ENCODE measurements around the gene ZSCAN29. TPM values are rescaled to one million over a fixed set of nuclear protein-coding genes. Genes with fewer than 3 reads are reported as not detected.
A peak's percentile ranks its signal among the peaks of the same experiment; 100 is the strongest.

Gene ZSCAN29
- total RNA-seq, 4 donors from 2014 or later = 17.4 to 34.6 (median 21.5) TPM

DNA sequence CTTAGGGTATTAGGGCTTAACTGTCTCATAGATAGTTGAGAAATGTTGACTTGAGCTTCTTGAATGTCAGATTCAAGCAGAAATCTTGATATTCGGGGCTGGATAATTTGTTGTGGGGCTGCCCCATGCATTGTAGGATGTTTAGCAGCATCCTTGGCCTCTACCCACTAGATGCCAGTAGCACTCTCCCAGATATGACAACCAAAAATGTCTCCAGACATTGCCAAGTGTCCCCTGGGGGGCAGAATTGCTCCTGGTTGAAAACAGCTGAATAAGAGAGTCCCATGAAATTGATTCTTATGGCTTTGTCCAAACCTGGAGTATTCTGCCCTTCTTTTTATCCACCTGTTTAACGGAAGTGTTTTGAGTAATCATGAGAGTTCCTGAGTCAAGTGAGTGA lies 24.5 kb downstream of the ZSCAN29 start:
- Histone ChIP-seq H3K4me3 (no peak overlapping the region), H3K27me3 (no peaks in the 10 kb centered on the region), H3K9me3 (no peaks in the 10 kb centered on the region), H3K27ac (replicated peaks in 1 of 4) (no peak overlapping the region), H3K36me3 (peaks cover 7 to 80% (median 58%) of the 10 kb centered on the region in 4 donors), H3K4me1 (no peaks in the 10 kb centered on the region)
- intact Hi-C loops (cut with DNase I) = no loop called here
- no peak for DNase-seq (ENCODE audit: extremely low spot score)
- no peak for TF ChIP-seq EP300 (IDR thresholded peaks at IDR 0.05)
- WGBS = 92% methylated on average over 2 of the region's 2 CpGs

DNA sequence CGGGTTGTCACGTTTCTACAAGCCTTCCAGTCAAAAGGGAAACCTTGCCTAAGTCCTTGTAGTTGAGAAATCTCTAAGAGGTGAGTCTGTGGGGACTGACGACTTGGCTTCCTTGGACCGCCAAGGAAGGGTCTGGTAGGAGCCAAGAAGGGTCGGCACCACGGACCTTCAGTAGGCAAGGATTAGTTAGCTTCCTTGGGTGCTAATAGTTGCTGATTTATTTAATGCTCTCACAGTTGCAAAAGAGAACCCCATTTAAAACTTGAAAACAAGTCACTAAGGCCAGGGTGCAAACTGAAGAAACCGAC lies 40.1 kb downstream of the ZSCAN29 start:
- 11% methylated on average over 7 of the region's 7 CpGs for WGBS
- intact Hi-C loops (cut with DNase I) = loop anchor here (5.0 kb wide), 1 partner anchor 42 kb away; the partner anchor contains the start of genes TUBGCP4 and ZSCAN29
- no peak for TF ChIP-seq EP300 (IDR thresholded peaks at IDR 0.05)
- TF ChIP-seq, protein P1, sequence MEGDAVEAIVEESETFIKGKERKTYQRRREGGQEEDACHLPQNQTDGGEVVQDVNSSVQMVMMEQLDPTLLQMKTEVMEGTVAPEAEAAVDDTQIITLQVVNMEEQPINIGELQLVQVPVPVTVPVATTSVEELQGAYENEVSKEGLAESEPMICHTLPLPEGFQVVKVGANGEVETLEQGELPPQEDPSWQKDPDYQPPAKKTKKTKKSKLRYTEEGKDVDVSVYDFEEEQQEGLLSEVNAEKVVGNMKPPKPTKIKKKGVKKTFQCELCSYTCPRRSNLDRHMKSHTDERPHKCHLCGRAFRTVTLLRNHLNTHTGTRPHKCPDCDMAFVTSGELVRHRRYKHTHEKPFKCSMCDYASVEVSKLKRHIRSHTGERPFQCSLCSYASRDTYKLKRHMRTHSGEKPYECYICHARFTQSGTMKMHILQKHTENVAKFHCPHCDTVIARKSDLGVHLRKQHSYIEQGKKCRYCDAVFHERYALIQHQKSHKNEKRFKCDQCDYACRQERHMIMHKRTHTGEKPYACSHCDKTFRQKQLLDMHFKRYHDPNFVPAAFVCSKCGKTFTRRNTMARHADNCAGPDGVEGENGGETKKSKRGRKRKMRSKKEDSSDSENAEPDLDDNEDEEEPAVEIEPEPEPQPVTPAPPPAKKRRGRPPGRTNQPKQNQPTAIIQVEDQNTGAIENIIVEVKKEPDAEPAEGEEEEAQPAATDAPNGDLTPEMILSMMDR (IDR thresholded peaks at IDR 0.05) = no peak
- TF ChIP-seq POLR2A (IDR thresholded peaks at IDR 0.05; ENCODE audit: low read depth) = no peak

DNA sequence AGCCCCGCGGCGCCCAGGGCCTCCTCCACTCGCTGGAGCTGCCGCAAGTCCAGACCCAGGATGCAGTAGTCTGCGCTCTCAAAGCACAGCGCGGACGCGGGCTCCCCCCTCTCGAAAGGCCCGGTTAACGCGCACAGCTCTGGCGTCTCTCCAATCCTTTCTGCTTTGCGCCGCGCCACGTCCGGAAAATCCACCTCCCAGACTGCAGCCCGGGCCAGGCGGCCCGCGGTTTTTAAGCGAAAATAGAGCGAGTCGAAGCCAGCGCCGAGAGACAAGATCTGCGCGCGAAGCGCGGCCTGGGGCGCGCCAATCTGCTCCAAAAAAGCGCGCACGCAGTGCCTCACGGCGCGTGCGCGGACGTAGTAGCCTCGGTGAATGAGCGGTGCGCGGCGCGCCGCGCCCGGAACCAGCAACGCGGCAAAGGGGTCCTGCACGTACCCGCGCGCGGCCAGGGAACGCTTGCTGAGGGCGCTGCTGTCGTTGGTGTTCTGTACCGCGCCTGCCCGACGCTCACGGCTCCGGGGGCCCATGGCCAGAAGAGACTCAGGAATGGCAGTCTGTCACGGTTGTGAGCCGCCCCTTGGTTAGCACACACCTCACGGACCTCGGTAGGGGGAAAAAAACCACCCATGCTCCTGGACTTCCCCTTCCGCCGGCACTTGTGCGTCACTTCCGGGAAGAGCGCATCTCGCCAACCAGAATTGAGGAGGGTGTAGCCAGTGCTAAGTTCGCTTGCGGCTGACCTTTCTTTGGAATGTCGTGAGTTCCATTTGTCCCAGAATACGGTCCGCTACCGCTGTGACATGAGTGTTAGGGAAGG lies 40.7 kb downstream of the ZSCAN29 start, which contains the start of gene LCMT2:
Gene LCMT2, minus strand, starts transcription at position 614 of the 820 bp plus-strand sequence. Its CDS starts 84 bp downstream, at position 530.
- H3K27me3 ChIP-seq = no peaks in the 10 kb centered on the region
- DNase-seq (ENCODE audit: extremely low spot score) = peak; percentile 98
- under 1% methylated on average over 37 of the region's 86 CpGs for WGBS
- H3K9me3 ChIP-seq = no peaks in the 10 kb centered on the region
- peak within 1 kb of the TSS; percentile 68 to 96 (median 80) for H3K4me3 ChIP-seq
- peak; percentile 85 to 91 for TF ChIP-seq POLR2AphosphoS5 (IDR thresholded peaks at IDR 0.05)
- no peak for TF ChIP-seq EP300 (IDR thresholded peaks at IDR 0.05)
- peaks cover 22 to 34% (median 27%) of the 10 kb centered on the region in 4 donors for H3K4me1 ChIP-seq
- intact Hi-C loops (cut with DNase I) = loop anchor here (5.0 kb wide), 1 partner anchor 42 kb away; the partner anchor contains the start of genes TUBGCP4 and ZSCAN29
- peaks cover 2 to 7% (median 5%) of the 10 kb centered on the region in 4 donors for H3K36me3 ChIP-seq
- H3K27ac ChIP-seq (replicated peaks in 1 of 4) = peak within 1 kb of the TSS; percentile 92 to 97 (median 94)

More for the DNA sequence above, 40.1 kb downstream of the ZSCAN29 start:
- H3K27ac ChIP-seq (replicated peaks in 1 of 4) = peak overlapping the region; percentile 92 to 97 (median 94)
- peaks cover 8 to 13% (median 9%) of the 10 kb centered on the region in 4 donors for H3K36me3 ChIP-seq
- no peaks in the 10 kb centered on the region for H3K27me3 ChIP-seq
- no peak for DNase-seq (ENCODE audit: extremely low spot score)
- peak overlapping the region; percentile 68 to 96 (median 80) for H3K4me3 ChIP-seq
- H3K9me3 ChIP-seq = no peaks in the 10 kb centered on the region
- peaks cover 20 to 34% (median 27%) of the 10 kb centered on the region in 4 donors for H3K4me1 ChIP-seq

DNA sequence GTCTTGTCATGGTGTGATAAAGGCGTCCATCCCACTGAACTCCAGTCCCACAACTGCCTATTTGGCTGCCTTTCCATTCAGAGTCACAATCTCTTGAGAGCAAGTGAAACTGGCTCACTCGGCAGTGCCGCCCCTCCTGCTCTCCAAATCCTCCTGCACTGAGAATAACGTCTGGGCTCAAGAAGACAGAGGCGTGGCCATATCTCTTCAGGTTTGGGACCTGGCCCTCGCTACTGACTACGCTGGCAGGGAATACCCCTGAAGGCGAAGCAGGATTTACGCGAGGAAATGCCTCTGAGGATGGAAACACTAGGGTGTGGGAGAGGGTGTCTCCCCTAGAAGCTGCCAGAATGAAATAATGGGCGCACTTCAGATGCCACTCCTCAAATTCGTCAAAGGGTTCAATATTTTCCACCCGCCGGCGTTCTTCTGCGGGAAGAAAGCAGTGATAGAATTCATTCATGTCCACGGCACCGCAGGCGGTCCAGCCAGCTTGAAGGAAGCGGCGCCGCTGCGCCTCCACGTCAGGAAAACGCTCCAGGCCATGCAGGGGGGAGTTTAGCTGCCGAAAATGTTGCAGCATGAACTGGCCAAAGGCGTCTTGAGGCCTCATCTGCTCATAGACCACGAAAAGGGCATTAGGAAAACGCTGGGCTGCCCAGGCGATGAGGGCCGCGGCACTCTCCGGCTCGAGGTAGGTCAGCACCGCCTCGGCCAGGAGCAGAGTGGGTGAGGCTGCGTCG lies 41.5 kb downstream of the ZSCAN29 start:
- no peak for DNase-seq (ENCODE audit: extremely low spot score)
- no peak for TF ChIP-seq EP300 (IDR thresholded peaks at IDR 0.05)
- TF ChIP-seq, protein P1 (IDR thresholded peaks at IDR 0.05) = peak in 1 of 3 experiments; percentile 7
- Histone ChIP-seq H3K27me3 (no peaks in the 10 kb centered on the region), H3K27ac (replicated peaks in 1 of 4) (peak overlapping the region; percentile 92 to 97 (median 94)), H3K36me3 (peaks cover 0 to 7% (median 2%) of the 10 kb centered on the region in 4 donors), H3K4me3 (peak overlapping the region; percentile 68 to 96 (median 80)), H3K9me3 (no peaks in the 10 kb centered on the region), H3K4me1 (peaks cover 22 to 34% (median 27%) of the 10 kb centered on the region in 4 donors)
- 25% methylated on average over 16 of the region's 38 CpGs for WGBS
- intact Hi-C loops (cut with DNase I) = no loop called here

DNA sequence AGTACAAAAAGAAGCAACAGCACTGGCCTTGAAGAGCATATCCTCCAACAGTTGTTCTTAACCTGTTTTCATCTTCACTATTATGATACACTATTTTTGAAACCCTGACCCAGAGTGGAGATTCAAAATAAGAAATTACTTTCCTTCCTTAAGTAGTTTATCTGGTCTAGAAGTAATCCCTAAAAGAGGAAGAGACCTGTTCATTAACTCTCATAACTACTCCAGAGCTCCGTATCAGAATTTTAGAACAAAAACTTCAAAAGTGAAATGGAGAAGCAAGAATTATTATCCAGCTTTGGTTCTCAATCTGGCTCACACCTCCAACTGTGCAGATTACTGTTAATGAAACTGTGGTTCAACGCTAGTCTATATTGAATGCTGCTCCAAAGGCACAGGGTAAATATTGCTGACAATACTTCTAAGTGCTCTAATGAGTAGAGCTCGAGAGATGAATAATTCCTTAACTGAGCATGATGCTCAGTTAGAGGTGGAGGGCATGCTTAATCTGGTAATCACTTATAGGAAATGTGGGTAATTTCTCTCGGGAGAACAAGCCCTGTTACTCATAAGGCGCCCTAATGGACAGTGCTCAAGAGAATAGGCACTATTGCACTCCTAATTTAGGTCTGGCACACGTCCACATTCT lies 45.7 kb downstream of the ZSCAN29 start:
- intact Hi-C loops (cut with DNase I) = no loop called here
- WGBS = 75% methylated on average over 6 of the region's 6 CpGs
- no peak for DNase-seq (ENCODE audit: extremely low spot score)
- H3K36me3 ChIP-seq = no peaks in the 10 kb centered on the region
- peaks cover 16 to 25% (median 21%) of the 10 kb centered on the region in 4 donors for H3K4me1 ChIP-seq
- H3K9me3 ChIP-seq = no peaks in the 10 kb centered on the region
- no peak overlapping the region for H3K27ac ChIP-seq (replicated peaks in 1 of 4)
- TF ChIP-seq POLR2AphosphoS5 (IDR thresholded peaks at IDR 0.05) (no peak), POLR2A (IDR thresholded peaks at IDR 0.05; ENCODE audit: low read depth) (no peak)
- TF ChIP-seq, protein P1 (IDR thresholded peaks at IDR 0.05) = no peak
- H3K27me3 ChIP-seq = no peaks in the 10 kb centered on the region
- no peak overlapping the region for H3K4me3 ChIP-seq

Measured in esophagus muscularis mucosa (tissue), 4 donors.